B cell (primary cell): ENCODE data around the gene RAP1A. TPM values are rescaled to one million over a fixed set of nuclear protein-coding genes. Genes with fewer than 3 reads are reported as not detected.

Source experiments
- ATAC-seq: fragments of 200-7000 bp; cut with Tn5 transposase; one replicate; pipeline ENCODE4 v1.10.0; 2021; ENCODE audit warnings: low read depth, mild to moderate bottlenecking, moderate number of reproducible peaks, moderate library complexity
- CTCF ChIA-PET: fragments of 350-600 bp; sonication (Branson Sonifier 250); formaldehyde crosslinking; loops from one replicate; lab custom pipeline; 2021; ENCODE audit warnings: antibody characterized with exemption, inconsistent platforms; lab: Charles Lee
- POLR2A ChIA-PET: fragments of 350-600 bp; sonication (Branson Sonifier 250); formaldehyde crosslinking; loops from one replicate; lab custom pipeline; 2021; ENCODE audit warnings: antibody characterized with exemption; lab: Charles Lee
- DNase-seq: peaks from one replicate; pipeline ENCODE4 v3.0.0; 2013
- H2AFZ ChIP-seq: 2 replicates; pipeline ENCODE4 v1.6.1; 2012; ENCODE audit warnings: mild to moderate bottlenecking, low read depth, low read length; ENCODE audit not compliant: insufficient read depth, poor library complexity, severe bottlenecking
- H3K27ac ChIP-seq, 2 donors: 1 replicate in 1 of 2; 2 replicates in 1 of 2; pipeline ENCODE4 v1.5.1; 2012 to 2013; ENCODE audit warnings: low read length in 2 of 2, mild to moderate bottlenecking in 2 of 2, moderate library complexity in 1 of 2
- H3K27me3 ChIP-seq, 4 experiments: fragments of 200-600 bp in 1 of 4; sonication (generic) in 1 of 4; replicated peaks in 1 of 4; 1 replicate in 2 of 4; 2 replicates in 2 of 4; pipeline versions ENCODE4 v1.6.1 to v1.7.0; 2013 to 2016; ENCODE audit warnings: low read length in 3 of 4, mild to moderate bottlenecking in 2 of 4, mixed read lengths in 1 of 4, moderate library complexity in 1 of 4; ENCODE audit not compliant: insufficient read depth in 4 of 4, control insufficient read depth in 3 of 4; ENCODE audit errors: control extremely low read depth in 1 of 4
- H3K36me3 ChIP-seq, 2 experiments: replicated peaks in 1 of 2; 1 replicate in 1 of 2; 2 replicates in 1 of 2; pipeline versions ENCODE4 v1.6.1 to v1.7.1; 2013; ENCODE audit warnings: low read length in 1 of 2; ENCODE audit not compliant: insufficient read depth in 2 of 2, control insufficient read depth in 1 of 2; ENCODE audit errors: control extremely low read depth in 1 of 2, extremely low read depth in 1 of 2
- H3K4me1 ChIP-seq, 2 donors: fragments of 200-600 bp in 1 of 2; sonication (generic) in 1 of 2; 1 replicate in 1 of 2; 2 replicates in 1 of 2; pipeline versions ENCODE4 v1.5.1 to v1.6.1; 2013 to 2017; ENCODE audit warnings: low read length in 2 of 2; ENCODE audit not compliant: control insufficient read depth in 2 of 2, insufficient read depth in 2 of 2
- H3K4me2 ChIP-seq: replicated peaks from 2 replicates; pipeline ENCODE3; 2012; ENCODE audit warnings: mild to moderate bottlenecking, low read depth, low read length; ENCODE audit not compliant: poor library complexity, severe bottlenecking
- H3K4me3 ChIP-seq, 5 experiments: fragments of 200-600 bp in 1 of 5; sonication (generic) in 1 of 5; 1 replicate in 3 of 5; 2 replicates in 2 of 5; pipeline versions ENCODE4 v1.5.1 to v1.7.0; 2011 to 2016; ENCODE audit warnings: low read length in 4 of 5, mild to moderate bottlenecking in 4 of 5, low read depth in 2 of 5, control low read depth in 1 of 5, moderate library complexity in 1 of 5; ENCODE audit not compliant: insufficient read depth in 1 of 5; ENCODE audit errors: control extremely low read depth in 1 of 5, extremely low read depth in 1 of 5
- H3K79me2 ChIP-seq: fragments of 200-600 bp; sonication (generic); one replicate; pipeline ENCODE4 v1.6.0; 2016; ENCODE audit warnings: low read length; ENCODE audit not compliant: control insufficient read depth, insufficient read depth
- H3K9ac ChIP-seq: fragments of 200-600 bp; sonication (generic); 2 replicates; pipeline ENCODE4 v1.6.1; 2017; ENCODE audit warnings: mild to moderate bottlenecking, low read length, moderate library complexity
- H3K9me3 ChIP-seq, 3 donors: one replicate each; pipeline versions ENCODE4 v1.6.1 to v1.7.1; 2013; ENCODE audit warnings: low read length in 2 of 3; ENCODE audit not compliant: control insufficient read depth in 2 of 3, insufficient read depth in 1 of 3; ENCODE audit errors: control extremely low read depth in 1 of 3
- H4K20me1 ChIP-seq: 2 replicates; pipeline ENCODE4 v1.6.0; 2012; ENCODE audit warnings: mild to moderate bottlenecking, low read length; ENCODE audit not compliant: insufficient read depth, control insufficient read depth, poor library complexity, severe bottlenecking
- H3K27ac Mint-ChIP-seq: one replicate; pipeline ENCODE4 v1.8.0; 2021; ENCODE audit warnings: mixed read lengths
- H3K27me3 Mint-ChIP-seq: one replicate; pipeline ENCODE4 v1.8.0; 2021; ENCODE audit warnings: mixed read lengths
- H3K4me1 Mint-ChIP-seq: one replicate; pipeline ENCODE4 v1.8.0; 2021; ENCODE audit warnings: mixed read lengths
- H3K4me3 Mint-ChIP-seq: one replicate; pipeline ENCODE4 v1.8.0; 2021; ENCODE audit warnings: mixed read lengths
- H3K9me3 Mint-ChIP-seq: one replicate; pipeline ENCODE4 v1.8.0; 2022; ENCODE audit warnings: mixed read lengths; ENCODE audit not compliant: insufficient read depth
- CTCF ChIP-seq: fragments of 200-600 bp; IDR thresholded peaks from one replicate; pipeline ENCODE4 v1.8.0; 2022; ENCODE audit warnings: antibody characterized with exemption, mild to moderate bottlenecking
- EZH2 ChIP-seq: IDR thresholded peaks from 2 replicates; pipeline ENCODE4 v1.6.1; 2012; ENCODE audit warnings: borderline replicate concordance, low read depth, mild to moderate bottlenecking, moderate library complexity, low read length; ENCODE audit not compliant: insufficient read depth, poor library complexity, severe bottlenecking
- WGBS: methylation state at CpG from one replicate; pipeline ENCODE4 v1.1.5; 2013; ENCODE audit warnings: missing lambda C conversion rate; ENCODE audit not compliant: insufficient coverage; 5-methylcytosine and 5-hydroxymethylcytosine counted together
- intact Hi-C: fragments of 100-400 bp; cut with micrococcal nuclease; formaldehyde crosslinking; loops from one replicate; pipeline ENCODE4 v1.10.0; 2022
- polyA plus RNA-seq: library from polyadenylated mRNA; depleted of rRNA; stranded (reverse); fragments of >200 nt; gene quantifications from 2 replicates; pipeline ENCODE4 v1.2.3, GENCODE V29; 2012
- total RNA-seq, 2 donors: library from RNA; stranded (reverse); fragments of 120-200 nt in 1 of 2; gene quantifications; 1 replicate in 1 of 2; 2 replicates in 1 of 2; pipeline versions ENCODE4 v1.2.3 to v1.2.4, GENCODE V29; 2013 to 2022

Gene RAP1A
- total and polyA plus RNA-seq, 2 donors (not counting 1 experiment from before 2014, with no cell fraction given), result 32.6 to 75.3 TPM

DNA sequence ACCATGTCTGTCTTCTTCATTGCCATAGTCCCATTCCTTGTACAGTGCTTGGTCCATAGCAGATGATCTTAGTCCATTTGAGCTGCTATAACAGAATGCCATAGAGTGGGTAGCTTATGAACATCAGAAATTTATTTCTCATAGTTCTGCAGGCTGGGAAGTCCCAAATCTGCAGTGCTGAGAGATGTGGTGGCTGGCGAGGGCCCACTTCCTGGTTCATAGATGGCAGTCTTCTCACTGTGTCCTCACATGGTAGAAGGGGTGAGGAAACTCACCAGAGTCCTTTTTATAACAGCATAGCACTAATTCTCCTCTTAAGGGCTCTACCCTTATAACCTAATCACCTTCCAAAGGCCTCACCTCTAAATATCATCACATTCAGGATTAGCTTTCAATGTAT is 23.1 kb upstream of the RAP1A start:
- DNase-seq, result peak; percentile 75
- Histone ChIP-seq H3K4me3 (peak overlapping the region in 1 of 5 experiments; percentile 17), H3K4me1 (peaks cover 65 to 69% of the 10 kb centered on the region in 2 donors), H3K4me2 (peak overlapping the region; percentile 57), H3K9ac (peak overlapping the region; percentile 9), H2AFZ (peak overlapping the region; percentile 46), H3K79me2 (peaks cover 25% of the 10 kb centered on the region), H3K36me3 (no peaks in the 10 kb centered on the region), H3K27ac (peak overlapping the region; percentile 47 to 49), H3K27me3 (no peaks in the 10 kb centered on the region), H4K20me1 (no peaks in the 10 kb centered on the region), H3K9me3 (no peaks in the 10 kb centered on the region)
- Mint-ChIP-seq H3K4me3 (peak overlapping the region; percentile 64), H3K27me3 (no peaks in the 10 kb centered on the region), H3K4me1 (peaks cover 82% of the 10 kb centered on the region), H3K9me3 (no peaks in the 10 kb centered on the region), H3K27ac (peak overlapping the region; percentile 84)
- intact Hi-C loops, result loop anchor here (10.0 kb wide), 1 partner anchor 382 kb away; no protein-coding TSS in a partner anchor
- ChIA-PET POLR2A (interaction anchor here (0.9 kb wide), 1 partner anchor 20 kb away, joined by 4 read pairs; no protein-coding TSS in a partner anchor), CTCF (interaction anchor here (1.0 to 5.5 kb wide), 4 partner anchors 19 to 119 kb away, joined by 3 to 40 read pairs (median 10); no protein-coding TSS in a partner anchor)
- WGBS, result no CpG with 5 or more reads among the region's 1 CpG
- no peak for TF ChIP-seq EZH2
- no peak for TF ChIP-seq CTCF
- ATAC-seq, result peak; percentile 31

DNA sequence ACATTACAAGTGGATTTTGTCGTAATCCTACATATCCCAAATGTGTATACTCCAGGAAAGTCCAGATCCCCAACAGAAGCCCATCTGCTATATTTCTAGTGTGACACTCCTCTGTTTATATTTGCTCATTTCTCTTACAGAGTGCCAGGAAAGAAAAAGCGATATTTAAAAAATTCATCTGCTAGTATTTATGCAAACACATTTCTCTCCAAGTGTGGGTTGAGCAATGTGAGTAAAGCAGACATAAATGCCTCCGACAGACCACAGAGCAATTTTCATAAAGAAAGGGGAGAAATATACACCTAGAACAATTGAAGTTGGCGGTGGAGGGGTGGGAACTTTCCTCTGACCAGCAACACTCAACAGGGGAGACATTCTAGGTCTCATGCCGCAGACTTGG is 22.2 kb upstream of the RAP1A start:
- CTCF ChIA-PET, result interaction anchor here (1.0 kb wide), 1 partner anchor 13 kb away, joined by 3 read pairs; no protein-coding TSS in a partner anchor
- TF ChIP-seq EZH2, result no peak
- TF ChIP-seq CTCF, result no peak
- POLR2A ChIA-PET, result no interaction called here
- peak overlapping the region in 1 of 2 donors; percentile 49 for H3K27ac ChIP-seq
- H3K4me1 Mint-ChIP-seq, result peaks cover 86% of the 10 kb centered on the region
- no CpG with 5 or more reads among the region's 5 CpGs for WGBS
- no peaks in the 10 kb centered on the region for H3K9me3 Mint-ChIP-seq
- H3K4me3 ChIP-seq, result no peak overlapping the region
- H3K36me3 ChIP-seq, result no peaks in the 10 kb centered on the region
- intact Hi-C loops, result loop anchor here (10.0 kb wide), 1 partner anchor 383 kb away; no protein-coding TSS in a partner anchor
- H3K4me3 Mint-ChIP-seq, result no peak overlapping the region
- peaks cover 25% of the 10 kb centered on the region for H3K79me2 ChIP-seq
- no peaks in the 10 kb centered on the region for H4K20me1 ChIP-seq
- H3K4me2 ChIP-seq, result no peak overlapping the region
- no peaks in the 10 kb centered on the region for H3K27me3 Mint-ChIP-seq
- peaks cover 69 to 74% of the 10 kb centered on the region in 2 donors for H3K4me1 ChIP-seq
- H2AFZ ChIP-seq, result peak overlapping the region; percentile 23
- H3K27ac Mint-ChIP-seq, result peak overlapping the region; percentile 84
- no peaks in the 10 kb centered on the region for H3K9me3 ChIP-seq
- ATAC-seq (no peak), DNase-seq (no peak)
- H3K27me3 ChIP-seq, result no peaks in the 10 kb centered on the region
- H3K9ac ChIP-seq, result no peak overlapping the region
